CD1c-positive myeloid dendritic cell (primary cell): ENCODE data around the gene SLC25A21.

Source experiments
- DNase-seq: peaks from one replicate; pipeline ENCODE4 v3.0.0-alpha.2; 2016; ENCODE audit errors: extremely low spot score

The SLC25A21 gene

DNA sequence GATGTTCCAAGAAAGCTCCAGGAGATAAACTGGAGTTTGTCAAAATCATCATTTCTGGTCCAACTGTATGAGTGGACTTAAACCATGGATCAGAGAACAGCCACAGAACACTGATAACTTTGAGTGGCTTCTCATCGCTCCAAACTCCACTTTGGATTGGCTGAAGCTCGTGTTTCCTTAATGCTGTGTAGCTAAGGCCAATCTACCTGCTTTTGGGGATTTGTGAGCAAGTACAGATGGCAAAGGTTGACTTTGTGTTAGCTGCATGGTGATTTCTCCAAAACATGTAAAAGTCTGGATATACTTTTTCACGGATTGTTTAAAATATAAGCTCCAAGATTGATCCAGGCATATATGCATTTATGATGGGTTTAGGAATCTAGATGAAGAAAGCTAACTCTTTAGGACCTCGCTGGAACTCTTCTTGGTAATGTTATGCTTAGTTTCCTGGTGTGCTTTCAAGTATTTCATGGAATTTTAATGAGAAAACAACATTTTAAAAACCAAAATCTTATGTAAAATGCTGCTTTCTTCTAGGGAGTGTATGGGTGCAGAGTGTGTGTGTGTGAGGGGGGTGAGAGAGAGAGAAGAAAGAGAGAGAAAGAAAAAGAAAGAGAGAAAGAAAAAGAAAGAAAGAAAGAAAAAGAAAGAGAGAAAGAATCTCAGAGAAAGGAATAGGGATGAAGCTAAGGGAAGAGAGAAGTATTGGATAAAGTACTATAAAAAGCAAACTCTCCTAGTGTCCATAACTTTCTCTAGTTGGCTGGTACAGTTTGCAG, 522.3 kb downstream of the SLC25A21 start:
- no peak for DNase-seq

DNA sequence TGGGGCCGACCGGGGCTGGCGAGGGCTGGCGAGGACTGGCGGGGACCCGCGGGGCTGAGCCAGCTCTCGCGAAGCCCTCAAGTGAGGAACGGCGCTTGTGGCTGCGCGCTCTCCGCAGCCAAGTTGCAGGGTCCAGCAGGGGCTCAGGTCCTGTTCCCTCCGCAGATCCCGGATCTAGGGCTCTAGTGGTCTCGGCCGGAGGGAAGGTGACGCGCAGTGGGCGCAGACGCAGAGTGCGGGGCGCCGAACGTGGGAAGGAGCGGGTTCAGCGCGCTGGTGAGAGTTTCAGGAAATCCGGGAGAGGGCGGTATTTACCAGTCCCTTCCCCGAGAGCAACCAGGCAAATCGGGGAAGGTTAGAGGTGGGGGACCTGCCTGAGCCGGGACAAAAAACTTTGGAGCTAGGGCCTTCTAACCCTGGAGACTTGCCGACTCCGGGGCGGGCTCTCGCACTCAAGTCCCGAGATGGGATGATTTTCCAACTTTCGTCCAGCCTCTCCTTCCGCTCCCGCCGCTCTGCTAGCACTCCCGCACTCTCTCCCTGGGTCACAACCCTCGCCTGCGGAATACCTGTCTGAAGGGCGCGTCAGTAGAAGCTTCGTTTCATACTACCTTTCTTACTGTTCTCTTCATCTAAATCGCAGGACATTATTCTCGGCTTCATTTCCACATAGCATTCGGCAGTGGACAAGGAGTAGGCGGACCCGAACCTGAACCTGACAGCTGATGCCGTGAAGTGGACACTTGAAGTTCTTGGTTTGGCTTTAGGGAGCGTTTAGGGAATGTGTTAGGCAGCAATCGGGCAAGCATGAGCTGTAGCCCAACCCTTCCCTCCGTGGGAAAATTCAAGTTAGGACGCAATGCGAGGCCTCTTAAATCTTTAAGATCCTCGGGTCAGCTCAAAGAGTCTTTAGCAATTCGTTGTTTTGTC, 524.3 kb downstream of the SLC25A21 start:
- no peak for DNase-seq

DNA sequence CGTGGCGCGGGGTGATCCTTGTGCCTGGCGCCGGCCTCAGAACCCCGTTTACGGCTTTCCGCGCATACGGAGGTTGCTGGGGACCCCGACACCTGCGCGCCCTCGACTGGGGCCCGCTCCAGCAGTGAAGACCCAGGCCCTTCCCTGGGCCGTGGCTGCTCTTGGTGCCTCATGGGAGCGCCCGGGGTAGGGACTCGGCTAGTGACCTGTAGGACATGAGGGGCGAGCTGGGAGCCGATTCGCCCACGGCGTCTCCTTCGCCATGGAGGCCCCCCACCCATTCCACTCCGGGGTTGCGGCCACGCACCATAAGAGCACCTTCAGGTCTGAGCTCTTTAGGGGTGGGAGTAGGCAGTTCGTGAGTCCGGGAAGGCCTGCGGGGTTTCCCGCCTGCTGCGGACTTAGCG, 525.0 kb downstream of the SLC25A21 start:
- no peak for DNase-seq

DNA sequence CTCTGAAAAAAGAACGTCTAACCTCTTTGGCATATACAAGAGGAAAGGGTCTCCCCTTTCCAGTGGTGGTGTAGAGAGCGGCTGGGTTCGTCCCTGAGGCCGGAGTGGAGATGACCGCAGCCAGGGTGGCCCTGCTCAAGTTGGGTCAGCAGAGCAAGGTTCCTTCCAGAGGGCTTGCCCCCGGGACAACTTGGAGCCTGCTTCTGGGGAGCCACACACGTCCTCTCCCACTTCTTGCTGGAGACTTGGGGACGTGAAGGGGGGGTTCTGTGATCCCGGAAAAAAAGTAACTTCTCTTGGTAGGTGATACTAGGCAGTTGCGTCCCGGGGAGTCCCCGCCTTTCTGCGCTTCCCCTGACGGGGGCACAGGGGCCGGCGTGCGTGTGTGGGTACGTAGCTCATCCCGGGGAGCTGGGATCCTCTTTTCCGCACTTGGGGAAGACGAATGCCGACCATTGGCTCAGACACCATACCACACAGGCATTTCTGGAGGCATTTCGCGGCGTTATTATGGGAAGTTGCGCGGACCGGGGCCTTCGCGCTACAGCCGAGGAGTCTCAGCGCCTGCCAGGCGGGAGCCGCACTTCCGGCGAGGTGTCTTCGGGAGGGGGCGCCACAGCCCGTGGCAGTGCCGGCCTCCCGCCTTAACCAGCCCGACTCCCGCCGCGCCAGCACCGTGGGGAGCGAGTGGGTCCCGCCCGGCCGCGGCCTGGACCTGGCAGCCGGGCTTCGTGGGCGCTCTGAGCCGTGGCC, 525.6 kb downstream of the SLC25A21 start:
- no peak for DNase-seq

DNA sequence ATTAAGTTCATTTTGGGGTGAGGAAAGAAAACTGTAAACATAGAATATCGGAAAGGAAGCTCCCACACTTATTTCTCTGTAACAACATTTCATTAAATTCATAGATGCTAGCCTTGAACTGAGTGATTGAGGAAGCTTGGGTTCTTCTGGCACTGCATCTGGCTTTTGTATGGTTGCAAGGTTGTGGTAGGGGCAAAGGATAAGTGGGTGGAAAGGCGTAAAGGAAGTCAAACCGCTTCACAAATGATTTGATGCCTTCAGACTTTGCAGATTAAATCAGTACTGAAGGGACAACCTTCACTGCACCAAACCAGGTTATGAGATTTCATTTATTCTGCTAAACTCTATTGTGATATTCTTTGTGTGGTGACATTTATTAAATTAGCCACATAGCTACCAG, 538.8 kb downstream of the SLC25A21 start:
- DNase-seq: no peak
